ENCODE results near the gene C19orf81. TPM values are rescaled to one million over a fixed set of nuclear protein-coding genes. Genes with fewer than 3 reads are reported as not detected.

The C19orf81 gene
- total and polyA plus RNA-seq, 2 of the 8 experiments (the other 6 are each of a cell fraction or from before 2014, with no cell fraction given): 11.7 to 13.0 TPM

DNA sequence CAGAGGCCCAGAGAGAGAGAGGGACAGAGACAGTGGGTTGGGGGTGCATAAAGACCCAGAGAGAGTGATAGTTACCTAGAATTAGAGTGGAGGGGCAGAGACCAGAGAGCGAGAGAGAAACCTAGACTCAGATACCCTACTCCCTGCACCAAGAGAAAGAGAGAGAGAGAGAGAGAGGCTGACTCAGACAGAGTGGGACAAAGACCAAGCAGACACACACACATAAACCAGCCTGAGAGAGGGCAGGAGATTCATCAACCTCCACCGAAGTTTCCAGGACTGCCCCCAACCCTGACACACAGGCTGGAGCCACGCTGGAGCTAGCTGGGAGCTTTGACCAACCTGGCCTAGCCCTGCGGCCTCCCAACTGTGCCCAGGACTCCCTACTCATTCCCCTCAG, 22.4 kb upstream of the C19orf81 start (continued):
- TF ChIP-seq, protein P1, sequence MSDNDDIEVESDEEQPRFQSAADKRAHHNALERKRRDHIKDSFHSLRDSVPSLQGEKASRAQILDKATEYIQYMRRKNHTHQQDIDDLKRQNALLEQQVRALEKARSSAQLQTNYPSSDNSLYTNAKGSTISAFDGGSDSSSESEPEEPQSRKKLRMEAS (IDR thresholded peaks at IDR 0.05): no peak
- TF ChIP-seq PHF8 (conservative IDR thresholded peaks at IDR 0.05; ENCODE audit: low read depth, low read length): no peak
- no peak for TF ChIP-seq FOSL1 (IDR thresholded peaks at IDR 0.05; ENCODE audit: insufficient read depth, low read depth, low read length)
- TF ChIP-seq TAF7 (optimal IDR thresholded peaks at IDR 0.05; ENCODE audit: borderline replicate concordance, low read depth, low read length): no peak
- TF ChIP-seq GABPA (IDR thresholded peaks at IDR 0.05; ENCODE audit: borderline replicate concordance, insufficient read depth, low read length): no peak
- TF ChIP-seq SP4 (IDR thresholded peaks at IDR 0.05; ENCODE audit: low read length): no peak
- no peak for TF ChIP-seq BRCA1 (IDR thresholded peaks at IDR 0.05; ENCODE audit: low read depth, low read length)
